ENCODE data around the gene SFXN2.

Gene SFXN2

GRCh38 chr10:102781921-102782557 is 67.6 kb downstream of the SFXN2 start:
- no peak for TF ChIP-seq CTCF (IDR thresholded peaks at IDR 0.05; ENCODE audit: insufficient read depth, low read depth, low read length, missing control alignments)
- H3K4me3 ChIP-seq (ENCODE audit: low read depth, low read length): no peak overlapping the region
- DNase-seq (ENCODE audit: low read depth): no peak

DNA sequence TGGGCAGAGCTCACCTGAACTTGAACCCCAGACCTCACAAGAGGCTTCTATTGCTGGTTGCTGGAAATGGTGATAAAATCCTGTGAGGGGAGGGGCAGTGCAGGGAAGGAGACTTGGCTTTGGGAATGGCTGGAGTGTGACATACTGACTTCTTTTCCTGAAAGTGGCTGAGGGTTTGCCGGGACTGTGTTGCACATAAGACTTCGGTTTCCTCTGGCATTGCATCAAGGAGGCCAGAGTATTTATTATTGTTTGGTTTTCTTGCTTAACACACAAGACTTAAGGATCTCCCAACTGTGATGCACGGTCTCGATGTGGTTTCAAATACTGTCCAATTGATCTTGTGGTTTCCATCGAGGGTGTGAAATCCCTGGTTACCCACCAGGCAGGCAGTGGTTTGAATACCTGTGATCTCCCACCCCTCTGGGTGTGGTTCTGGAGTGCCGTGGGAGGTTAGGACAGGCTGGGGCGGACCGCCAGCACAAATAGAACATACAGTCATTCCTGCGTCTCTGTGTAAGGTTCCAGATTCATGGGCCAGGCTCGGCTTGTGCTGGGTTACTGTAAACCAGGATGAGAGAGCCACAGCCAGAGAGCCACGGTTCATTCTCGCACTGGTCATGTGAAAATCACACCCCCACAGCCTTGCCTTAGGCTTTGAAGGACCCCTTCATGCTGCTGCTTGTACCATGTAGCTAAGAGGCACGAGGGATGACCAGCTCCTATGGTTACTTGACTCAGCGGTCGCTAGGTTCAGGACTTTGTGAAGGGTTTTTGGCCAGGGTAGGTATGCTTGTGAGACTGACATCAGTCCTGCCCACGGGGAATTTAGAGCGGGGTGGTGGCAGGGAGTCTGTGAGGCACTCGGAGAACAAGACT is 68.5 kb downstream of the SFXN2 start:
- no peak overlapping the region for H3K4me3 ChIP-seq (ENCODE audit: low read depth, low read length)
- DNase-seq (ENCODE audit: low read depth): no peak
- no peak for TF ChIP-seq CTCF (IDR thresholded peaks at IDR 0.05; ENCODE audit: insufficient read depth, low read depth, low read length, missing control alignments)

DNA sequence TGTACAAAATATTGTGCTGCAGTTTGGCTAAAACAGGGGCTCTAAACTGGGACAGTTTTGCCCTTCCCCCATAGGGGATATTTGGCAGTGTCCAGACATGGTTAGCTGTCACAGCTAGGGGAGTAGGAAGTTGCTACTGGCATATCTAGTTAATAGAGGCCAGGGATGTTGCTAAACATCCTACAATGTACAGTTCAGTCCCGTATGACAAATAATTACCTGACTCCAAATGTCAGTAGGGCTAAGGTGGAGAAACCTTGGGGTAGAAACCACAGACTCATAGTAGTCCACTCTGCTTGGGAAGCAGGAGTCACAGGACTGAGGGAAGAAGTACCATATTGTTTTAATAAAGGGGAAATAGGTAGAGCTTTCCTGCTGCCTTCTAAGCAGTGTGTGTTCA is 69.1 kb downstream of the SFXN2 start:
- no peak overlapping the region for H3K4me3 ChIP-seq (ENCODE audit: low read depth, low read length)
- DNase-seq (ENCODE audit: low read depth): no peak
- TF ChIP-seq CTCF (IDR thresholded peaks at IDR 0.05; ENCODE audit: insufficient read depth, low read depth, low read length, missing control alignments): no peak

GRCh38 chr10:102785818-102786217 is 71.4 kb downstream of the SFXN2 start:
- no peak overlapping the region for H3K4me3 ChIP-seq (ENCODE audit: low read depth, low read length)
- no peak for TF ChIP-seq CTCF (IDR thresholded peaks at IDR 0.05; ENCODE audit: insufficient read depth, low read depth, low read length, missing control alignments)
- no peak for DNase-seq (ENCODE audit: low read depth)

- no peak overlapping the region for H3K4me3 ChIP-seq (ENCODE audit: low read depth, low read length)
- TF ChIP-seq CTCF (IDR thresholded peaks at IDR 0.05; ENCODE audit: insufficient read depth, low read depth, low read length, missing control alignments): no peak
- no peak for DNase-seq (ENCODE audit: low read depth)
Measured at GRCh38 chr10:102791754-102792395, 77.4 kb downstream of the SFXN2 start.
